ENCODE measurements around the gene PDIA6.

Gene PDIA6

GRCh38 chr2:10812362-10813162 lies at the start of gene PDIA6:
PDIA6 (minus strand) TSS chr2:10812785; CDS start chr2:10812696, 89 bp downstream.
- no peak for TF ChIP-seq CTCF (IDR thresholded peaks at IDR 0.05; ENCODE audit: borderline replicate concordance, insufficient read depth, low read depth, low read length)

GRCh38 chr2:10862330-10862729 lies 49.7 kb upstream of the PDIA6 start:
- TF ChIP-seq CTCF (IDR thresholded peaks at IDR 0.05; ENCODE audit: borderline replicate concordance, insufficient read depth, low read depth, low read length) = no peak
- no peak overlapping the region for H3K4me3 ChIP-seq (ENCODE audit: low read depth, low read length)

More at GRCh38 chr2:10812362-10813162, at the start of gene PDIA6:
- H3K4me3 ChIP-seq (ENCODE audit: low read depth, low read length) = peak within 1 kb of the TSS; percentile 73

GRCh38 chr2:10861765-10862164 lies 49.2 kb upstream of the PDIA6 start:
- no peak overlapping the region for H3K4me3 ChIP-seq (ENCODE audit: low read depth, low read length)
- no peak for TF ChIP-seq CTCF (IDR thresholded peaks at IDR 0.05; ENCODE audit: borderline replicate concordance, insufficient read depth, low read depth, low read length)

- no peak for TF ChIP-seq CTCF (IDR thresholded peaks at IDR 0.05; ENCODE audit: borderline replicate concordance, insufficient read depth, low read depth, low read length)
- H3K4me3 ChIP-seq (ENCODE audit: low read depth, low read length) = no peak overlapping the region
These were observed 48.3 kb upstream of the PDIA6 start for GRCh38 chr2:10860814-10861325.

GRCh38 chr2:10860081-10860813 lies 47.7 kb upstream of the PDIA6 start:
- H3K4me3 ChIP-seq (ENCODE audit: low read depth, low read length) = no peak overlapping the region
- no peak for TF ChIP-seq CTCF (IDR thresholded peaks at IDR 0.05; ENCODE audit: borderline replicate concordance, insufficient read depth, low read depth, low read length)

- H3K4me3 ChIP-seq (ENCODE audit: low read depth, low read length) = no peak overlapping the region
- TF ChIP-seq CTCF (IDR thresholded peaks at IDR 0.05; ENCODE audit: borderline replicate concordance, insufficient read depth, low read depth, low read length) = no peak
These were observed 46.7 kb upstream of the PDIA6 start for GRCh38 chr2:10859278-10859677.
